SU-DHL-6 (cell line): ENCODE measurements around the gene KLB.
"Not testable (repeated sequence)": the region's sequence is repeated elsewhere in the genome, so short reads cannot be mapped to it uniquely, and the experiment has no call there.

Source experiments
- H2AFZ ChIP-seq: fragments of 200-600 bp; sonication (generic); 2 replicates; pipeline ENCODE4 v1.6.1; 2014; ENCODE audit warnings: low read depth, mild to moderate bottlenecking, moderate library complexity, mixed read lengths, antibody characterized with exemption, low read length; ENCODE audit not compliant: severe bottlenecking
- H3F3A ChIP-seq: fragments of 200-600 bp; shearing (Covaris generic); 2 replicates; pipeline ENCODE4 v1.6.0; 2016; ENCODE audit warnings: antibody characterized with exemption, mild to moderate bottlenecking; ENCODE audit not compliant: insufficient read depth
- H3K27ac ChIP-seq: fragments of 200-600 bp; sonication (generic); 2 replicates; pipeline ENCODE4 v1.5.1; 2016; ENCODE audit warnings: low read depth, mild to moderate bottlenecking, low read length, moderate library complexity, mixed read lengths
- H3K27me3 ChIP-seq: fragments of 200-600 bp; sonication (generic), shearing (Covaris generic); 2 replicates; pipeline ENCODE4 v1.6.0; 2014; ENCODE audit warnings: mild to moderate bottlenecking, low read length
- H3K36me3 ChIP-seq: fragments of 200-600 bp; sonication (generic); 2 replicates; pipeline ENCODE4 v1.6.1; 2014; ENCODE audit warnings: mild to moderate bottlenecking, low read length, mixed read lengths
- H3K4me2 ChIP-seq: fragments of 300-600, 200-600 bp; shearing (Covaris generic), sonication (generic); 2 replicates; pipeline ENCODE4 v1.6.0; 2014; ENCODE audit warnings: low read length, low read depth, mild to moderate bottlenecking; ENCODE audit not compliant: poor library complexity, severe bottlenecking
- H3K4me3 ChIP-seq: fragments of 200-600 bp; sonication (generic); 2 replicates; pipeline ENCODE4 v1.5.1; 2014; ENCODE audit warnings: antibody characterized with exemption, low read length, mild to moderate bottlenecking, mixed read lengths; ENCODE audit not compliant: insufficient read depth, poor library complexity, severe bottlenecking
- H3K79me2 ChIP-seq: fragments of 200-600 bp; sonication (generic); 2 replicates; pipeline ENCODE4 v1.6.1; 2014; ENCODE audit warnings: mild to moderate bottlenecking, low read length, moderate library complexity; ENCODE audit not compliant: insufficient read depth
- H3K9ac ChIP-seq: fragments of 200-600 bp; sonication (generic); 2 replicates; pipeline ENCODE4 v1.7.0; 2014; ENCODE audit warnings: mild to moderate bottlenecking, low read length
- H3K9me2 ChIP-seq: fragments of 200-600 bp; sonication (generic); replicated peaks from 2 replicates; pipeline ENCODE4 v1.6.1; 2014; ENCODE audit warnings: low read length; ENCODE audit not compliant: insufficient read depth
- H3K9me3 ChIP-seq: fragments of 200-600 bp; sonication (generic); 2 replicates; pipeline ENCODE4 v1.6.1; 2014; ENCODE audit warnings: low read length, mixed read lengths; ENCODE audit not compliant: insufficient read depth
- H4K20me1 ChIP-seq: fragments of 200-600 bp; sonication (generic); 2 replicates; pipeline ENCODE4 v1.6.1; 2014; ENCODE audit warnings: low read depth, mild to moderate bottlenecking, antibody characterized with exemption, low read length, moderate library complexity, mixed read lengths
- CTCF ChIP-seq: fragments of 200-600 bp; sonication (generic); IDR thresholded peaks from one replicate; pipeline ENCODE4 v1.5.1; 2017; ENCODE audit warnings: antibody characterized with exemption, mild to moderate bottlenecking, low read length, moderate library complexity; ENCODE audit not compliant: insufficient read depth, poor library complexity, severe bottlenecking
- EZH2phosphoT487 ChIP-seq: fragments of 200-600 bp; sonication (generic), shearing (Covaris generic); conservative IDR thresholded peaks from 2 replicates; pipeline ENCODE4 v1.6.1; 2018; ENCODE audit warnings: mild to moderate bottlenecking, antibody characterized with exemption, low read length, moderate library complexity, mixed read lengths

KLB gene

DNA sequence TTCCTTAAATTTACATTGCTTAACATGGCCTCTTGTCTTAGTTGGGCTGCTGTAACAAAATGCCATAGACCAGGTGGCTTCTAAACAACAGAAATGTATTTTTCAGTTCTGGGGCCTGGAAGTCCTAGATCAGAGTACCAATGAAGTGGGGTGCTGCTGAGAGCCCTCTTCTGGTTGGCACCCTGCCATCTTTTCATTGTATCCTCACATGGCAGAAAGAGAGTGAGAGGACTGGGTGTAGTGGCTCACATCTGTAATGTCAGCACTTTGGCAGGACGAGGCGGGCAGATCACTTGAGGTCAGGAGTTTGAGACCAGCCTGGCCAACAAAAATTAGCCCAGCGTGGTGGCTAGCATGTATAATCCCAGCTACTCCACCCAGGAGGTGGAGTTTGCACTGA, 12.0 kb upstream of the KLB start:
- Histone ChIP-seq H3K4me2 (no peak overlapping the region), H4K20me1 (no peaks in the 10 kb centered on the region), H3K79me2 (no peaks in the 10 kb centered on the region), H3K9ac (no peak overlapping the region), H3K9me3 (no peaks in the 10 kb centered on the region), H2AFZ (no peak overlapping the region), H3K27ac (no peak overlapping the region), H3F3A (no peaks in the 10 kb centered on the region), H3K9me2 (no peaks in the 10 kb centered on the region), H3K4me3 (no peak overlapping the region), H3K27me3 (no peaks in the 10 kb centered on the region), H3K36me3 (no peaks in the 10 kb centered on the region)
- TF ChIP-seq CTCF (no peak), EZH2phosphoT487 (no peak)

GRCh38 chr4:39401640-39402039, 5.1 kb upstream of the KLB start:
- H3K27me3 ChIP-seq, H3F3A ChIP-seq, H3K9ac ChIP-seq, H3K4me3 ChIP-seq, H3K79me2 ChIP-seq, H3K9me3 ChIP-seq, H3K4me2 ChIP-seq, H3K9me2 ChIP-seq, H2AFZ ChIP-seq, H3K27ac ChIP-seq, H4K20me1 ChIP-seq, H3K36me3 ChIP-seq: not testable (repeated sequence)

- 0 out of 2 replicates have a peak, but pooled peaks cover 5% of the 10 kb centered on the region for H3F3A ChIP-seq
- no peak overlapping the region for H3K9ac ChIP-seq
- H3K4me3 ChIP-seq: no peak overlapping the region
- H3K79me2 ChIP-seq: no peaks in the 10 kb centered on the region
- no peaks in the 10 kb centered on the region for H3K9me2 ChIP-seq
- H3K9me3 ChIP-seq: no peaks in the 10 kb centered on the region
- no peaks in the 10 kb centered on the region for H3K36me3 ChIP-seq
- no peak for TF ChIP-seq CTCF
- TF ChIP-seq EZH2phosphoT487: no peak
- no peak overlapping the region for H3K27ac ChIP-seq
- H4K20me1 ChIP-seq: no peaks in the 10 kb centered on the region
- no peaks in the 10 kb centered on the region for H3K27me3 ChIP-seq
- no peak overlapping the region for H3K4me2 ChIP-seq
- no peak overlapping the region for H2AFZ ChIP-seq
Observed at GRCh38 chr4:39407584-39407885, 805 bp downstream of the KLB start.

DNA sequence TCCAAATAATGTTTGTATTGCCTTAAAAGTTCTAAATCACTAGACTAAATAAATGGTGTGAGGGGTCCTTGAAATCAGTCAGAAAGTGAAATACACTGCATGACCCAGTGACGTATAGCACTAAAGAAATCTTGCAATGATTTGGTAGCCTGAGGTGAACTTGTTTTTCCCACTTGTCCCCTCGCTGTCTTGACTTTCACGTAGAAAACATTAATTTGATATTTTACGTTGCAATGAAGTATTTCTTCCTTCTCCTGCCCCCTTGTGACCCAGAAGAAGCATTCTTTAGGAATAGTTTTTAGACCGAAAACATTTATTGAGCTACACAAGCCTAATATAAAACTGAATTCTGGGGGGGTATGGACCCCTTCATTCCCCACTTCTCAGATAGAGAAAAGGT, 3.7 kb downstream of the KLB start:
- no peaks in the 10 kb centered on the region for H3K36me3 ChIP-seq
- no peaks in the 10 kb centered on the region for H3K27me3 ChIP-seq
- H3K9ac ChIP-seq: no peak overlapping the region
- 0 out of 2 replicates have a peak, but pooled peaks cover 5% of the 10 kb centered on the region for H3F3A ChIP-seq
- TF ChIP-seq CTCF (peak; percentile 34), EZH2phosphoT487 (no peak)
- no peaks in the 10 kb centered on the region for H3K9me3 ChIP-seq
- no peaks in the 10 kb centered on the region for H3K9me2 ChIP-seq
- no peak overlapping the region for H3K27ac ChIP-seq
- no peaks in the 10 kb centered on the region for H3K79me2 ChIP-seq
- no peaks in the 10 kb centered on the region for H4K20me1 ChIP-seq
- H3K4me3 ChIP-seq: no peak overlapping the region
- H2AFZ ChIP-seq: peak overlapping the region; percentile 4
- no peak overlapping the region for H3K4me2 ChIP-seq

- H3K9me3 ChIP-seq, H3K36me3 ChIP-seq: not testable (repeated sequence)
Observed at GRCh38 chr4:39411561-39411960, 4.8 kb downstream of the KLB start.

More at GRCh38 chr4:39411561-39411960, 4.8 kb downstream of the KLB start:
- not testable (repeated sequence) for H3F3A ChIP-seq, H3K9me2 ChIP-seq, H3K4me3 ChIP-seq, H2AFZ ChIP-seq, H3K79me2 ChIP-seq, H3K4me2 ChIP-seq, H3K9ac ChIP-seq, H4K20me1 ChIP-seq, H3K27ac ChIP-seq, H3K27me3 ChIP-seq
